Thyroid gland (tissue), 4 donors: ENCODE data around the gene ARFGEF2.

Source experiments
- CTCF ChIP-seq, 6 experiments: fragments of 200-600 bp in 3 of 6; fragments of 450-650 bp in 3 of 6; sonication (generic) in 3 of 6; IDR thresholded peaks; one replicate each; pipeline ENCODE4 v1.5.1; 2016 to 2019; ENCODE audit warnings: antibody characterized with exemption in 6 of 6, mild to moderate bottlenecking in 2 of 6, inconsistent platforms in 1 of 6, moderate library complexity in 1 of 6
- POLR2A ChIP-seq, 2 donors: fragments of 450-650 bp; IDR thresholded peaks; one replicate each; pipeline ENCODE4 v1.6.1; 2017; ENCODE audit warnings: antibody characterized with exemption in 2 of 2, mild to moderate bottlenecking in 2 of 2, moderate library complexity in 1 of 2

GRCh38 chr20:49052334-49052733, 130.8 kb downstream of the ARFGEF2 start:
- TF ChIP-seq POLR2A (IDR thresholded peaks at IDR 0.05), result no peak
- no peak for TF ChIP-seq CTCF (IDR thresholded peaks at IDR 0.05)
